Measurements from ENCODE around the gene MBOAT2.

- no peak for TF ChIP-seq CTCF (conservative IDR thresholded peaks at IDR 0.05; ENCODE audit: low read length)
- no peak for TF ChIP-seq EZH2phosphoT487 (IDR thresholded peaks at IDR 0.05; ENCODE audit: borderline replicate concordance)
Observed at GRCh38 chr2:8837795-8838140, 165.7 kb downstream of the MBOAT2 start.

Measured in Loucy (cell line).